ENCODE results near the gene PI4K2A. TPM values are rescaled to one million over a fixed set of nuclear protein-coding genes. Genes with fewer than 3 reads are reported as not detected.
"Not testable (repeated sequence)": the region's sequence is repeated elsewhere in the genome, so short reads cannot be mapped to it uniquely, and the experiment has no call there.

PI4K2A gene
- total and polyA plus RNA-seq, 2 donors (not counting 3 experiments of a cell fraction or from before 2014, with no cell fraction given): 20.4 to 24.6 TPM

- intact Hi-C loops (cut with micrococcal nuclease); H2AFZ ChIP-seq (ENCODE audit: low read depth, low read length); H4K20me1 ChIP-seq (replicated peaks; ENCODE audit: control insufficient read depth, extremely low read depth, insufficient read depth, low read length); H3K27me3 ChIP-seq (ENCODE audit: control insufficient read depth in 2 of 2, insufficient read depth in 2 of 2, low read length in 2 of 2); H3K4me1 ChIP-seq (ENCODE audit: control insufficient read depth, extremely low read depth, insufficient read depth, low read length); H3K9ac ChIP-seq (replicated peaks; ENCODE audit: extremely low read depth, insufficient read depth, low read length); BruUV-seq (replicated peaks); H3K4me2 ChIP-seq (ENCODE audit: insufficient read depth, low read length); CTCF ChIA-PET; H3K27ac ChIP-seq (ENCODE audit: insufficient read depth, low read depth, low read length); H3K36me3 ChIP-seq (ENCODE audit: control insufficient read depth in 2 of 2, extremely low read depth in 1 of 2, insufficient read depth in 2 of 2, low read length in 2 of 2); H3K4me3 ChIP-seq (replicated peaks in 1 of 3; ENCODE audit: insufficient read depth in 1 of 3, low read depth in 1 of 3, low read length in 3 of 3); H3K9me1 ChIP-seq (replicated peaks; ENCODE audit: control insufficient read depth, extremely low read depth, insufficient read depth, low read length); FAIRE-seq; H3K9me3 ChIP-seq (replicated peaks; ENCODE audit: control insufficient read depth, insufficient read depth, low read length); dilution Hi-C loops (cut with MboI; ENCODE audit: extremely low pct_ligation_motif_present, low sequenced_read_pairs); DNase-seq (ENCODE audit: low read depth, low spot score): not testable (repeated sequence)
- POLR2A ChIA-PET: interaction anchor here (0.7 kb wide), 1 partner anchor 143 kb away, joined by 3 read pairs; no protein-coding TSS in a partner anchor
- peaks cover 16% of the 10 kb centered on the region for H3K79me2 ChIP-seq (ENCODE audit: control insufficient read depth, insufficient read depth, low read length)
Measured at GRCh38 chr10:97642471-97643159, 2.1 kb downstream of the PI4K2A start.

DNA sequence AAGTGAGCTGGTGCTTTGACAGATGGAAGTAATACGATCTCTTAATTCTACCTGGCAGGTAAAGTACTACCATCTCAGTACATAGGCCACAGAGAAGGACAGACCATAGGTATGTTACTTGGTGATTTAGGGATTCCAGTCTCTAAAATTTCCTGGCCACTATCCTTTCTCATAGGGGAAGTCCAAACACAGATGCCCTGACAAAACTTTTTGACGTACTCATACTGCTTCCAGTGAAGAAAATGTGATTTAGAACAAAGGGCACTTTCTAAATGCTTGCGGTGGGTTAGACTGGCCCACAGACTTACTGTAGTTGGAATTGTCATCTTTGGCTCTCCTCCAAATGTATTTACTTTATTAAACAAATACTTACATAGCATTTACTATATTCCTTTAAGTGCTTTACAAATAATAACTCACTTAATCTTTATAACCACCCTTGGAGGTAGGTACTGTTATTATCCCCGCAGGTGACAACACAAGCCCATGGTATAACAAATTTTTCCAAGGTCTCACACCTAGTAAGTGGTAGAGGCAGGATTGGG lies 3.0 kb downstream of the PI4K2A start:
- POLR2A ChIA-PET: no interaction called here
- Histone ChIP-seq H3K9me3 (replicated peaks; ENCODE audit: control insufficient read depth, insufficient read depth, low read length) (no peaks in the 10 kb centered on the region), H3K27ac (ENCODE audit: insufficient read depth, low read depth, low read length) (no peak overlapping the region), H3K79me2 (ENCODE audit: control insufficient read depth, insufficient read depth, low read length) (peaks cover 16% of the 10 kb centered on the region), H3K36me3 (ENCODE audit: control insufficient read depth in 2 of 2, extremely low read depth in 1 of 2, insufficient read depth in 2 of 2, low read length in 2 of 2) (peaks cover 0 to 6% of the 10 kb centered on the region in 2 experiments), H2AFZ (ENCODE audit: low read depth, low read length) (no peak overlapping the region), H3K4me3 (replicated peaks in 1 of 3; ENCODE audit: insufficient read depth in 1 of 3, low read depth in 1 of 3, low read length in 3 of 3) (no peak overlapping the region), H3K4me2 (ENCODE audit: insufficient read depth, low read length) (no peak overlapping the region), H3K4me1 (ENCODE audit: control insufficient read depth, extremely low read depth, insufficient read depth, low read length) (peaks cover 12% of the 10 kb centered on the region), H3K9ac (replicated peaks; ENCODE audit: extremely low read depth, insufficient read depth, low read length) (no peak overlapping the region), H3K9me1 (replicated peaks; ENCODE audit: control insufficient read depth, extremely low read depth, insufficient read depth, low read length) (no peaks in the 10 kb centered on the region), H3K27me3 (ENCODE audit: control insufficient read depth in 2 of 2, insufficient read depth in 2 of 2, low read length in 2 of 2) (no peaks in the 10 kb centered on the region), H4K20me1 (replicated peaks; ENCODE audit: control insufficient read depth, extremely low read depth, insufficient read depth, low read length) (no peaks in the 10 kb centered on the region)
- CTCF ChIA-PET: no interaction called here
- dilution Hi-C loops (cut with MboI; ENCODE audit: extremely low pct_ligation_motif_present, low sequenced_read_pairs) (no loop called here), intact Hi-C loops (cut with micrococcal nuclease) (no loop called here)
- FAIRE-seq: no peak
- TF ChIP-seq MAX (IDR thresholded peaks at IDR 0.05; ENCODE audit: insufficient read depth, insufficient read length) (no peak), POLR2A (IDR thresholded peaks at IDR 0.05; ENCODE audit: low read depth, low read length) (no peak), GATA2 (IDR thresholded peaks at IDR 0.05; ENCODE audit: insufficient read depth, insufficient read length, low read depth, low read length) (no peak), EZH2 (IDR thresholded peaks at IDR 0.05; ENCODE audit: borderline replicate concordance, low read depth, low read length, severe bottlenecking) (no peak), MYC (IDR thresholded peaks at IDR 0.05; ENCODE audit: low read depth, low read length) (no peak), FOS (IDR thresholded peaks at IDR 0.05; ENCODE audit: borderline replicate concordance, insufficient read depth, low read length) (no peak), JUN (IDR thresholded peaks at IDR 0.05; ENCODE audit: borderline replicate concordance, insufficient read depth, insufficient read length, low read depth) (no peak), POLR2AphosphoS5 (IDR thresholded peaks at IDR 0.05; ENCODE audit: insufficient read depth, low read depth, low read length) (no peak)
- TF ChIP-seq, protein P1, sequence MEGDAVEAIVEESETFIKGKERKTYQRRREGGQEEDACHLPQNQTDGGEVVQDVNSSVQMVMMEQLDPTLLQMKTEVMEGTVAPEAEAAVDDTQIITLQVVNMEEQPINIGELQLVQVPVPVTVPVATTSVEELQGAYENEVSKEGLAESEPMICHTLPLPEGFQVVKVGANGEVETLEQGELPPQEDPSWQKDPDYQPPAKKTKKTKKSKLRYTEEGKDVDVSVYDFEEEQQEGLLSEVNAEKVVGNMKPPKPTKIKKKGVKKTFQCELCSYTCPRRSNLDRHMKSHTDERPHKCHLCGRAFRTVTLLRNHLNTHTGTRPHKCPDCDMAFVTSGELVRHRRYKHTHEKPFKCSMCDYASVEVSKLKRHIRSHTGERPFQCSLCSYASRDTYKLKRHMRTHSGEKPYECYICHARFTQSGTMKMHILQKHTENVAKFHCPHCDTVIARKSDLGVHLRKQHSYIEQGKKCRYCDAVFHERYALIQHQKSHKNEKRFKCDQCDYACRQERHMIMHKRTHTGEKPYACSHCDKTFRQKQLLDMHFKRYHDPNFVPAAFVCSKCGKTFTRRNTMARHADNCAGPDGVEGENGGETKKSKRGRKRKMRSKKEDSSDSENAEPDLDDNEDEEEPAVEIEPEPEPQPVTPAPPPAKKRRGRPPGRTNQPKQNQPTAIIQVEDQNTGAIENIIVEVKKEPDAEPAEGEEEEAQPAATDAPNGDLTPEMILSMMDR (IDR thresholded peaks at IDR 0.05; ENCODE audit: extremely low read depth in 1 of 2, insufficient read depth in 1 of 2, low read depth in 1 of 2, low read length in 2 of 2): no peak
- no peak for DNase-seq (ENCODE audit: low read depth, low spot score)
- no TSS peak for BruUV-seq (replicated peaks)

Measured in endothelial cell of umbilical vein (primary cell).